GM12874 (cell line): ENCODE data around the gene CACNA1B.

ENCODE experiments used
- CTCF ChIP-seq: IDR thresholded peaks from 2 replicates; pipeline ENCODE4 v1.5.1; 2011; ENCODE audit warnings: low read depth, mild to moderate bottlenecking, control low read depth, low read length, moderate library complexity; ENCODE audit not compliant: insufficient read depth

CACNA1B gene

GRCh38 chr9:137878146-137878941 lies 762 bp downstream of the CACNA1B start:
- no peak for TF ChIP-seq CTCF

GRCh38 chr9:137879052-137879451 lies 1.5 kb downstream of the CACNA1B start:
- TF ChIP-seq CTCF: no peak

GRCh38 chr9:137879566-137880150 lies 2.1 kb downstream of the CACNA1B start:
- TF ChIP-seq CTCF: no peak

- TF ChIP-seq CTCF: no peak
Measured at GRCh38 chr9:137880160-137880975, 2.8 kb downstream of the CACNA1B start.

GRCh38 chr9:137880976-137881530 lies 3.5 kb downstream of the CACNA1B start:
- TF ChIP-seq CTCF: no peak

GRCh38 chr9:137881591-137882505 lies 4.3 kb downstream of the CACNA1B start:
- TF ChIP-seq CTCF: no peak
